ENCODE measurements around the gene CCDC15.

Gene CCDC15, protein sequence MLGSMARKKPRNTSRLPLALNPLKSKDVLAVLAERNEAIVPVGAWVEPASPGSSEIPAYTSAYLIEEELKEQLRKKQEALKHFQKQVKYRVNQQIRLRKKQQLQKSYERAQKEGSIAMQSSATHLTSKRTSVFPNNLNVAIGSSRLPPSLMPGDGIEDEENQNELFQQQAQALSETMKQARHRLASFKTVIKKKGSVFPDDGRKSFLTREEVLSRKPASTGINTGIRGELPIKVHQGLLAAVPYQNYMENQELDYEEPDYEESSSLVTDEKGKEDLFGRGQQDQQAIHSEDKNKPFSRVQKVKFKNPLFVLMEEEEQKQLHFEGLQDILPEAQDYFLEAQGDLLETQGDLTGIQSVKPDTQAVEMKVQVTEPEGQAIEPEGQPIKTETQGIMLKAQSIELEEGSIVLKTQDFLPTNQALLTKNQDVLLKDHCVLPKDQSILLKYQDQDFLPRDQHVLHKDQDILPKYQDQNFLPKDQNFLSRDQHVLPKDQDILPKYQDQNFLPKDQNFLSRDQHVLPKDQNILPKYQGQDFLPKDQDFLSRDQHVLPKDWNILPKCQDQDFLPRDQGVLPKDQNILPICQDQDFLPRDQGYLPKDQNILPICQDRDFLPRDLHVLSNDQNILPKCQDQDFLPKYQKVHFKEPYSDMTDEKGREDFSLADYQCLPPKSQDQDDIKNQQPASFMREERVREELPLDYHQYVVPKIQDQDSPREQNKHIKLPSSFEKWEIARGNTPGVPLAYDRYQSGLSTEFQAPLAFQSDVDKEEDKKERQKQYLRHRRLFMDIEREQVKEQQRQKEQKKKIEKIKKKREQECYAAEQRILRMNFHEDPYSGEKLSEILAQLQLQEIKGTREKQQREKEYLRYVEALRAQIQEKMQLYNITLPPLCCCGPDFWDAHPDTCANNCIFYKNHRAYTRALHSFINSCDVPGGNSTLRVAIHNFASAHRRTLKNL

DNA sequence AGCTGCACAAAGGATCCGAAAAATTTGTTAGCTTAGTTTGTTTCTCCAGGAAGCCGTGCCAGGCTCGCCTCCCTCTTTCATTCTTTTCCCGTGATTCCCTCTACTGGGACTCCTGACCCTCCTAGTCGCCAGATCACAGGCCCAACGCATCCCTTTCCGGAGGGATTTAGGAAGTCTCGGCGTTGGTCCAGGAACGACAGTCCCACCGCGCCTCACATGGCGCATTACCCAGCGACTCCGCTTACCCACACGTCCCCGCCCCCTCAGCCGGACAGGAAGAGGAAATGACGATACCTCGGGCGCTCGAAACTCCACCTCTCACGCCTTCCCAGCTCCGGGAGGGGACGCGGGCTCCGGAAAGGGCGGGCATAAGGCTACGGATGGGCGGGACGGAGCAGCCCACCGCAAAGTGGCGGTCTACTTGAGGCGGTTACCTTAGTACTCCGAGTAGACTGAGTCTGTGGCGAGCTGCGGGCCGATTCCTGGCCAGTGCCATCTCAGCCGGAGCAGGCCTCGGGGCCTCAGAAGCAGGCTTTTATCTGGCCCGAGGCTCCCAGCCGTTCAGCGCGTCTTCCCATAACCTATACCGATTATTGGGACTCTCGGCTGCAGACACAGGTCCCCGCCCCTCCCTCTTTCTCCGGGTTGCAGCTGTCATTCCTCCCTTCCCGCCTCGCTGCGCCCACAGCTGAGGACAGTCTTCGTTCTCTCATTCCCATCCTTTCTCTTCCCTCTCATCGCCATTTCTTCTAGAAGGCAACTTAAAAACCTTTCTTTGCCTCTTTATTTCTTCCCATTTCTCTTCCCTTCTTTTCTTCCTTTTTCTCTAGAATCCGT, at the start of gene CCDC15:
TSS of gene CCDC15 (plus strand) at position 450 of the 837 bp plus-strand sequence. CDS start 531 bp downstream, outside the sequence.
- TF ChIP-seq GATA1 (IDR thresholded peaks at IDR 0.05; ENCODE audit: low read depth, low read length) (no peak), POLR2A (IDR thresholded peaks at IDR 0.05; ENCODE audit: low read length) (peak; percentile 97)
- peak; percentile 97 for DNase-seq

DNA sequence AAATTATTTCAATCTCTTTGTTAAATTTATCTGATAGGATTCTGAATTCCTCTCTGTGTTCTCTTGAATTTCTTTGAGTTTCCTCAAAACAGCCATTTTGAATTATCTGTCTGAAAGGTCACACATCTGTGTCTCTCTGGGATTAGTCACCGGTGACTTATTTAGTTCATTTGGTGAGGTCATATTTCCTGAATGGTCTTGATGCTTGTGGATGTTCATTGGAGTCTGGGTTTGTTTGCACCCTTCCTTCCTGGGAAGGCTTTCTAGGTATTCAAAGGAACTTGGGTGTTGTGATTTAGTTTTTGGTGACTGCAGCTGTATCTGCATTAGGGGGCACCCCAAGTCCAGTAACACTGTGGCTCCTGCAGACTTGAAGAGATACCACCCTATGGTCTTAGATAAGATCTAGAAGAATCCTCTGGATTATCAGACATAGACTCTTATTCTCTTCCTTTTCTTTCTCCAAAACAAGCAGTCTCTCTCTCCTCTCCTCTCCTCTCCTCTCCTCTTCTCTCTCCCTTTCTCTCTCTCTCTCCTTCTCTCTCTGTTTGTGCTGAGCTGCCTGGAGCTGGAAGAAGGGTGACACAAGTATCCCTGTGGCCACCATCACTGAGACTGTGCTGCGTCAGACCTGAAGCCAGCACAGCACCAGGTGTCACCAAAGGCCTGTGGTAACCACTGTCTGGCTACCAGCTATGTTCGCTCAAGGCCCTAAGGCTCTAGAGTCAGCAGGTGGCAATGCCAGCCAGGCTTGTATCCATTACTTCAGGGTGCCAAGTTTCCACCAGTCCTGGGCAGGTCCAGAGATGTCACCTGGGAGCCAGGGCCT, 38.2 kb upstream of the CCDC15 start:
- no peak for TF ChIP-seq GATA1 (IDR thresholded peaks at IDR 0.05; ENCODE audit: low read depth, low read length)
- TF ChIP-seq POLR2A (IDR thresholded peaks at IDR 0.05; ENCODE audit: low read length) = no peak
- no peak for DNase-seq

DNA sequence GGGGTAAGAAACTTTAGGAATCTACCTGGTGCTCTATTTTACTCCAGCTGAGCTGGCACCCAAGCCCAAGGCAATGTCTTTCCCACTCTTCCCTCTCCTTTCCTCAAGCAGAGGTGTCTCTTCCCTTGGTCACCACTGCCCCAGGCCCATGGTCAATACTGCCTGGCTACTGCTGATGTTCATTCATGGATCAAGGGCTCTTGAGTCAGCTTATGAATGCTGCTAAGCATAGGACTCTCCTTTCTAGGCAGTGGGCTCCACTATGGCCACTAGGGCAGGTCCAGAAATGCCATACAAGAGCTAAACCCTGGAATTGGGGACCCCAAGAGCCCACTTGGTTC, 37.7 kb upstream of the CCDC15 start:
- no peak for TF ChIP-seq POLR2A (IDR thresholded peaks at IDR 0.05; ENCODE audit: low read length)
- no peak for TF ChIP-seq GATA1 (IDR thresholded peaks at IDR 0.05; ENCODE audit: low read depth, low read length)

DNA sequence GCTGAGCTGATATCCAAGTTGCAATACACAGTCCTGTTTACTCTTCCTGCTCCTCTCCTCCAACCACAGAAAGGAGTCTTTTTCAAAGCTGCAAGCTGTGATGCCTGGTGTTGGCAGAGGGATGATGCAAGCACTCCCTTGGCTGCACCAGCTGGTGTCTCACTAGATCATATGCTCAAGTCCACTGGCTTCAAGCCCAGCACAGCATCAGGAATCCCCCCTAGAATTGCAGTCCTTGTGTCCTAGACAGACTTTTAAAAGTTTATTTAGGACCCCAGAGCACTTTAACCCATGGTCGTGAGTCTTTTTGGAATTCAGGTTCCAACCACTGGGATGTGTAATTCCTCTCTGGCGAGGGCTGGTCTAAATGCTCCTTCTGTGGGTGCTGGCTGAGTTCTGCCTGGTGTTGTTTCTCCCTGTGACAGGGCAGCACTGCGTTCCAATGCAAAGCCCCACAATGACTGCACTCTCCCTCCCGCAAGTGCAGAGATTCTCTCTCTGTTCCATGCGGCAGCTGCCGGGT, 36.8 kb upstream of the CCDC15 start:
- DNase-seq = no peak
- TF ChIP-seq POLR2A (IDR thresholded peaks at IDR 0.05; ENCODE audit: low read length) (no peak), GATA1 (IDR thresholded peaks at IDR 0.05; ENCODE audit: low read depth, low read length) (no peak)

More for the DNA sequence above, 37.7 kb upstream of the CCDC15 start:
- DNase-seq = no peak

DNA sequence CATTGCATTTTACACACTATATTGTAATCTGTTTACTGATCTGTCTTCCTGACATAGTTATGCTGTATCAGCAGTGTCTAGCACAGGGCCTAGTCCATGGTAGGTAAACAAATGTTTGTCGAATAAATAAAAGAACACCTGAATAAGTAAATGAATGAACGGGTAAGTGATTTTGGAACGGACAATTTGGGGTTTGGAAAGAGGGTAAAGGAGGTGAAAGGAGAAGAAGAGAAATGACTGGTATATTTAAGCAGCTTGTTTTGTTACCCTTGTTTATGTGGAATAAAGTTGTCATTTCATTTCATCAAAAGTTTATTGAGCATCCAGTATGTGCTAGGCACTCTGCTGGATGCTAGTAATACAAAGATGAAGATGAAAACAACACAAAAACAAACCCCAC, 35.1 kb upstream of the CCDC15 start, which contains the start of gene HEPN1:
TSS of gene HEPN1 (plus strand) at position 301 of the 400 bp plus-strand sequence.
- TF ChIP-seq GATA1 (IDR thresholded peaks at IDR 0.05; ENCODE audit: low read depth, low read length) (no peak), POLR2A (IDR thresholded peaks at IDR 0.05; ENCODE audit: low read length) (no peak)
- DNase-seq = no peak

DNA sequence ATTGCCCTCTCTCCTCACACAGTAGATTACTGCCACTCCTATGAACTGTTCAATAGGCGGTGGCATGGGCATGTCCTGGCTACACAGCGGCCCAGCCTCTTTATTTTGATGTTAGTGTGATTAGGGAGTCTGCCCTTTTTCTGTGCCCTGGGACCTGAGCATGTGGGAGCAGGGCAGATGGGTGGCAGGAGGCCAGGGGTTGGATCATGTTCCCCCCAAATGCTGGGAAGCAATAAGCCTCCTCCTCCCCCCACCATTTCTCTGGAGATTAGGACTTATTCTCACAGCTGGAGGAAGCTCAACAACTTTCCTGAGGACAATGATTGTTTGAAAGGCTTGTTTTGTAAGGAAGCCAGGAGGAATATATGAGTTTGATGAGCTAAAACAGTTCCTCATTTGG, 34.1 kb upstream of the CCDC15 start:
- no peak for DNase-seq
- TF ChIP-seq GATA1 (IDR thresholded peaks at IDR 0.05; ENCODE audit: low read depth, low read length) (no peak), POLR2A (IDR thresholded peaks at IDR 0.05; ENCODE audit: low read length) (no peak)

DNA sequence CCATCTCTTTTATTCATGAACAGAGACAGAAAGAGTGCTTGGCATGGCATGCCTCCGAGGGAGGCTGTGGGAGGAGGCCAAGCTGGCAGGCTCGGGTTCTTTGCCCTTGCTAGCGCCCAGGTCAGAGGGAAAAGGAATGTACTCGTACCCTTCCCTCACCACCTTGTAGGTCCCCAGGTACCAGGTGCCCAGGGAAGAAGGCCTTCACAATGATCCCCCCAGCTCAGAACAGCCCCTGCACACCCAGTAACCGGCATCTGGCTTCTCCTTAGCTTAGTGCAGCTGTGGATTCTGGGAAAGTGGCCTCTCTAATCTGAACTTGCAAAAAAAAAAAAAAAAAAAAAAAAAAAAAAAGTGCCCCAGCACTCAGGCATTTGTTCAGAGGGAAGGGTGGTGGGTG, 33.6 kb upstream of the CCDC15 start:
- DNase-seq = no peak
- TF ChIP-seq GATA1 (IDR thresholded peaks at IDR 0.05; ENCODE audit: low read depth, low read length) (no peak), POLR2A (IDR thresholded peaks at IDR 0.05; ENCODE audit: low read length) (no peak)

DNA sequence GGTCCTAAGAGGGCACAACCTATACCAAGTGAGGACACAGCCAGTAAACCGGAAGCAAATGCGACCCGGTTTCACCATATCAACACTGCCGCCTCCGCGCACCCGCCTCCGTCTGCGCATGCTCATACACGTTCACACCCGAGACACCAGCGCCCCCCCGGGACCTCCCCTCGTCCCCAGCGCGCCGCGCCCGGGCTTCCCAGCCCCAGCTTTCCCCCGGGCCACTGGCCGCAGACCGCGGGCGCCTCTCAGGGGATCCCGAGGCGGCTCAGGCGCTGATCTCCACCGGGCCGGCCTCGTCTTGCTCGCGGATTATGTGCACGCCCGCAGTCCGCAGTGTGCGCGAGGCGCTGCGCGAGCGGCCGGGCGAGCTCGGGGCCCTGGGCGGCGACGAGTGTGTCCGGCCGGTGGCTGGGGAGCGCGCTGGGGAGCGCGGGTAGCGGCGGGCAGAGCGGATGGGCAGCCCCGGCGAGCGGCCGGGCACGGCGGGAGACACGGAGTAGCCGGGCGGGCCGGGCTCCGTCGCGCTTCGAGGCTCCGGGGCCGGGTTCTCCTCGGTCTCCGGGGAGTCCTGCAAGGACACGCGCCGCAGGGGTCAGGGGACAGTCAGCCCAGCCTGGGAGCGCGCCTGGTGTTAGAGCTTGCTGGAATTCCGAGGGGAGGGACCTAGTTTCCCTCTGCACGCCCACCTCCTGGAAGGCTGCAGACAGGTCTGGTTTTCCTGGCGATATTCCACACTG, 33.0 kb upstream of the CCDC15 start:
- TF ChIP-seq POLR2A (IDR thresholded peaks at IDR 0.05; ENCODE audit: low read length) = no peak

DNA sequence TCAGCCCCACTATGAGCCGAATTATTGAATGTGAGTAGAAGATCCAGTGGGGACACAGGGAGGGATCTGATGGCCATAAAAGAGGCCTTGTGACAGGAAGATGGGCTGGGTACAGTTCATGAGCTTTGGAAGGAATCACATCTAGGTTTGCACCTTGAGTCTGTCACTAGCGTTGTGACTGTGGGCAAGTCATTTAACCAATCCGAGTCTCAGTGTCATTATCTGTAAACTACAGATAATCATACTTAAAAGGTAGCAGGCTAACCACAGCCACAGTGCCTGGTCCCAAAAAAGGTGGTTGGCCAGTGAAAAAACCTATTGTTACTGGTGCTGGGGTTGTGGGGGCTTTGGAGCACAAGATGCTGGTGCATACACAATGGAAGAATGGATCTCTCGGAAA, 31.2 kb upstream of the CCDC15 start:
- TF ChIP-seq POLR2A (IDR thresholded peaks at IDR 0.05; ENCODE audit: low read length) (no peak), GATA1 (IDR thresholded peaks at IDR 0.05; ENCODE audit: low read depth, low read length) (no peak)
- peak in 1 of 2 experiments; percentile 9 for DNase-seq

More for the DNA sequence above, 33.0 kb upstream of the CCDC15 start:
- peak; percentile 75 to 79 for DNase-seq

DNA sequence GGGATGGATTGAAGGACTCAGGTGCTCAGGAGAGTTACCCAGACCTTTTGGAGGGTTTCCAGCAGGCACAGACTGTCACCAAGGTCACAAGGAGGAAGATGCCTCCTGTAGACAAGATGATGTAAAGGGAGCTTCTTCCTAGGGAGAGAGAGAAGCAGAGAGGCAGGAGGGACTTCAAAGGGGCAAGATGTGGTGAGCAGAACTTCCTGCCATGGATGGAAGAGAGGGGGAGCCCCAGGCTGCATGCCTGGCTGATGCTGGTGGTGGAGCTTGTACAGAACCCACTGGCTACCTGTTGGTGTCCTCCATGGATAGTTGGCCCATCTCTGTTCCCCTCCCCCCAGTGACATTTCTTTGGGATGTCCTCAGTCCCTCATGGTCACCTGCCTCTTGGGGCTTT, 30.7 kb upstream of the CCDC15 start:
- no peak for DNase-seq
- no peak for TF ChIP-seq POLR2A (IDR thresholded peaks at IDR 0.05; ENCODE audit: low read length)
- TF ChIP-seq GATA1 (IDR thresholded peaks at IDR 0.05; ENCODE audit: low read depth, low read length) = no peak

DNA sequence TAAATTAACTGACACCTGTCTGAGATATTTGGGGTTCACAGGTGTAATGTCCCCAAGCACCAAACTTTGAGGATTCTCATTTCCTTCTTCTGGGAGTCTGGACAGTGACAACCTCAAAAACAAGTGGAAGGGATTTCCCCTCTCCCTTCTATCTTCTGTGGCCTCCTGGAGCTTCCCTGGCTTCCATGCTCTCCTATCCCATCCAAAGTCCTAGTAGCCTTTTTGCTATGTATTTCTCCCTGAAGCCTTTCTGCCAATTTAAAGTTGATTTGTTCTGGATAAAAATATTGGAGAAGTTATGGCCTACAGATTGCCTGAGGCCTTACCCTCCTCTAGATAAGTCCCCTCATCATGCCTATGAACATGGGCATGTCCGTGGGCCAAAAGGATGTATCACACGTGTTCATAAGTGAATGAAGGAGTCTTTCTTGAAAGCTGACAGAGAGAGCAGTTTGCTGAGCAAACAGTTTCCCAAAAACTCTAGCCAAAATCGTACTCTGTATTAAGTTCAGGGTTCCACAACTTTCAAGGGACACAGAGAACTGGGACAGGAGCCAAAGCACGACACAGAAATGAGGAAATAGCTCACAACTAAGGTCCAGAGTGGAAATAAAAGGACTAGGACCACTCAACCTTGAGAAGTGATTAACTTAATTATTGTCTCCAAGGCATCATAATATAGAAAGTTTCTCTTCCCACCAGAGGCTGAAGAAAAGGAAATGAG, 24.9 kb upstream of the CCDC15 start:
- no peak for DNase-seq
- TF ChIP-seq POLR2A (IDR thresholded peaks at IDR 0.05; ENCODE audit: low read length) (no peak), GATA1 (IDR thresholded peaks at IDR 0.05; ENCODE audit: low read depth, low read length) (no peak)
